CD4-positive, alpha-beta T cell treated with Interferon alpha-2 for 1 hour (primary cell): ENCODE results near the gene RHBDL2.
A peak's percentile ranks its signal among the peaks of the same experiment; 100 is the strongest.
"Not testable (repeated sequence)": the region's sequence is repeated elsewhere in the genome, so short reads cannot be mapped to it uniquely, and the experiment has no call there.

Experiments used
- DNase-seq, 2 donors: peaks; one replicate each; pipeline ENCODE4 v3.0.0-alpha.2; 2020 to 2022

Gene RHBDL2

GRCh38 chr1:38873027-38873969 is 68.3 kb downstream of the RHBDL2 start, which contains the start of gene MYCBP:
Gene MYCBP (minus strand): TSS chr1:38873348. CDS start chr1:38873305, 43 bp downstream.
- peak; percentile 98 for DNase-seq

- DNase-seq, result peak in 1 of 2 donors; percentile 28
These were observed 69.1 kb downstream of the RHBDL2 start for GRCh38 chr1:38872401-38873026.

GRCh38 chr1:38870996-38871395 is 70.6 kb downstream of the RHBDL2 start:
- no peak for DNase-seq

GRCh38 chr1:38867208-38867607 is 74.4 kb downstream of the RHBDL2 start:
- no peak for DNase-seq

DNA sequence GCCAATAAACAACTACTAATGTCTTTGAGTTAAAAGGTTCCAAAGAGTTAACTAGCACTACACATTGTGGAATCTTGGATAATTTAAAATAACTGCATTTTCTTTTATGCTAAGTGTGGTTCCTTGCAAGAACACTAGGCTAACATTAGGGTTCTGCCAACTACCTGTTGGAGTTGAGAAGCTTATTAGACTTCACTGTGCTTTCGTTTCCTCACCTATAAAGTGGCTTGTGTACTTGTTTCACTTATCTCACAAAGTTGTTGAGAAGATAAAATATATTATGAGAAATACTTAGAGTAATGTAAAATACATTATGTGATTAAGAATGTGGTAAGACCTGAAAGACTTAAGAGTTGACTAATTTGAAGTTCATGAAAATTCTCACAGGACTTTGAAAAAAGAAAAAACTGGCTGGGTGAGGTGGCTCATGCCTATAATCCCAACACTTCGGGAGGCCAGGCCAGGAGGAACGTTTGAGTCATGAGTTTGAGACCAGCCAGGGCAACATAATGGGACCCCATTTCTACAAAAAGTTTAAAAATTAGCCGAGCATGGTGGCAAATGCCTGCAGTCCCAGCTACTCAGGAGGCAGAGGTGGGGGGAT is 76.4 kb downstream of the RHBDL2 start:
- no peak for DNase-seq

DNA sequence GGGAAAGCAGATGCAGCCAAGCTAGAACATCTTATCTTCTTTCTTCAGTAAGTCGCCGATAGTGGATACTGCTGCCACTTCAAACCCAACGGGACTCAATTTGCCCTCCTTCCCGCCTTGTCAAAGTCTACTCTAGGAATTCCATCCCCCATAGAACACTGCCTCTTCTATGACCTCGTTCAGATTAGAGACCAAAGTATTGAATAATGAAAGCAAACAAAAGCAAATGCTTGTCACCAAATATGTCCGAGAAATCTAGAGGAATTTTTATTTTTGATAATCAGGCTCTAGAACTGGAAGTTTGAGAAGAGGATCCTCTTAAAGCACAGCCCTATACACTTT is 81.2 kb downstream of the RHBDL2 start:
- DNase-seq, result no peak

DNA sequence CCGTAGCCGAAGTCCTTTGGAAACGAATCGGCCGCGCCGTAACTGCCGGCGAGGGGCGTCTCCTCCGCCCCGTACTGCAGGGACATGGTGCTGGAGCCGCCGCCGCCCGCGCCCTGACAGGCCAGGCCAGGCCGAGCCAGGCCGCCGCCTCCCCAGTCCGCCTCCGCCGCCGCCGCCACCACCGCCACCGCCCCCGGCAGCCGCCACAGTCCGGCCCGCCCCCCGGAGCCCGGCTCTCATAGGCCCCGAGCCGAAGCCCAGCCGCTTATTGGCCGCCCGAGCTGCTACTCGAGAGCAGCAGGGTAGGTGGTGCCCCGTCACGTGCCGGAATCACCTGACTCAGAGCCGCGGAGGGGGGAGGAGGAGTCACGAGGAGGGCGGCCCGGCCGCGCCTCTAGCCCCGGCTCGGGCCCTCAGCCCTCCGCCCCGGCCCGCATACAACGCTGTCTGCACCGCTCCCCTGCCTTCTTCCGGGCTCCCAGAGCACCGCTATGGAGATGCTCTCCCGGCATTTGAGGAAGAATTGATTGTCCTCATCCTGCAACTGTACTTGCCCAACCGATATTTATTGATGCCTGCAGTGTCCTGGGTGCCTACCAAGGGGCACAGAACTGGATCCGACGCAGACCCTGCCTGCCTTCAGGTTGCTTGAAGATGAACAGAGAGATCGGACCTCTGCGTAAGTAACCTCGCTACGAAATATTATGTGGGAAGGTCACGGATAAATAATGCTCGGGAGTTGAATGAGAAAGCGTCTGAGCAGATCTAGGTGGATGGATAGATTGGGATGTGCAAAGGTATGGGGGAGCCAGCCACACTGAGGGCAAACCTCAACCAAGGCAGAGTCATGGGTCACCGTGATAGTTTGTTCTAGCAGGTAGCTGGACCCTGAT is 81.8 kb downstream of the RHBDL2 start, which contains the start of gene RRAGC:
Gene RRAGC (minus strand): TSS at position 212 of the 893 bp plus-strand sequence. CDS start 126 bp downstream, at position 86.
- peak; percentile 97 to 98 for DNase-seq

GRCh38 chr1:38858833-38859560 is 82.6 kb downstream of the RHBDL2 start:
- DNase-seq, result peak; percentile 50 to 67

DNA sequence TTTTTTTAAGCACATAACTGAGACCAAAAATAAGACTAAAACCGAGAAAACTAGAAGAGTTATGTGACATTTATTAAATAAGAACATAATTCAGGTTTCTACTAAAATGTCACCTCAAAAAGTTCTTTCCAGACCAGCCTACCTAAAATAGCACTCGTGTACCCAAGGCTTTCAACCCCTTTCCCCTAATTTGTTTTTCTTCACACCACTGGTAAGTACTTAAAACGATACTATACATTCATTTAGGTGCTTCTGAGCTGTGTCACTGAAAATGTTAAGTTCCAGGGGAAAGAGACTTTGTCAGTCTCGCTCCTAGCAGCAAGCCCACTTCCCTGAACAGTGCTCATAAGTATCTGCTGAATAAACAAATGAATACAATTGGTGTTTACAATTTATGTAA is 88.8 kb downstream of the RHBDL2 start:
- no peak for DNase-seq

- no peak for DNase-seq
These were observed 93.6 kb downstream of the RHBDL2 start for GRCh38 chr1:38848071-38848470.

DNA sequence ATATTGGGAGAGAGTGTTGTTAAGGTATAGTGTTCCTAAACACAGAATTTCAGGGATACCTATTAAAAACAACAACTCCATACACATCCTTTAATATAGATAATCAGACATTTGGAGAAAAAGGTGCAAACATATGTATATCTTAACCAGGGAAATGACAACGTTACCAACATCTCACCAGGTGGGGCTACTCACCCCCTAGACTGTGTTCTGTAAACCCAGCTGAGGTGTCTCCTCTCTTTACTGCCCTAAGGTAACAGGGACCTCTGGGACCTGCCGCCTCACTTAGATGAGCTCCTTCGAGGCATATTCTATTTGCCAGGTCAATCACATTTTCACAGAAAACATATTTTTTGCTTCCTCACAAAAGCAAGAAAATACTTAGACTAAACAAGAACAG is 95.4 kb downstream of the RHBDL2 start:
- DNase-seq, result no peak

DNA sequence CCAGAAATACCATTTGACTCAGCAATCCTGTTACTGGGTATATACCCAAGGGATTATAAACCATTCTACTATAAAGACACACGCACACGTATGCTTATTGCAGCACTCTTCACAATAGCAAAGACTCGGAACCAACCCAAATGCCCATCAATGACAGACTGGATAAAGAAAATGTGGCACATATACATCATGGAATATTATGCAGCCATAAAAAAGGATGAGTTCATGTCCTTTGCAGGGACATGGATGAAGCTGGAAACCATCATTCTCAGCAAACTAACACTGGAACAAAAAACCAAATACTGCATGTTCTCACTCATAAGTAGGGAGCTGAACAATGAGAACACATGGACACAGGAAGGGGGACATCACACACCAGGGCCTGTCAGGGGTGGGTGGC is 96.5 kb downstream of the RHBDL2 start:
- not testable (repeated sequence) for DNase-seq

DNA sequence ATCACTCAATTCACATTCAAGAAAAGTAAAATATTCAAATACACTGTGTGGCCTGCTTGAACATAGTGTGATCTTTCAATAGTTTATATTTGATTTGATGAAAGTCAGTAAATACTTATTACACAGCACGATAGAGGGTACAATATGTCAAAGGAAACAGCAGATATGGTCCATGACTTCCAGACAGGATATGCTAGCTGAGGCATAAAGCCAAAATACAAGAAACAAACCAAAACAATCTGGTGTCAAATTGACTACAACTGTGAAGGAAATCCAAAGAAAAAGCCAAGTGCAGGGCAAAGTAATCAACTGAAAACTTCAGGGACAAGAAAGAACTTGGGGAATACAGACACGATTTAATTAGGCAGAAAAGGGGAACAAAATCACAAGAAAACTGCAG is 101.3 kb downstream of the RHBDL2 start:
- DNase-seq, result no peak

- no peak for DNase-seq
These were observed 102.3 kb downstream of the RHBDL2 start for GRCh38 chr1:38839363-38839762.

GRCh38 chr1:38836316-38836715 is 105.3 kb downstream of the RHBDL2 start:
- not testable (repeated sequence) for DNase-seq
